H9 (cell line): ENCODE results near the gene OR2H1. TPM values are rescaled to one million over a fixed set of nuclear protein-coding genes. Genes with fewer than 3 reads are reported as not detected.

Experiments
- DNase-seq: peaks from one replicate; pipeline ENCODE4 v3.0.0-alpha.2; 2017
- H2AFZ ChIP-seq: one replicate; pipeline ENCODE4 v1.6.1; 2013; ENCODE audit warnings: mild to moderate bottlenecking, low read length, control low read depth, moderate library complexity
- H2AK5ac ChIP-seq: 2 replicates; pipeline ENCODE4 v1.6.1; 2013; ENCODE audit warnings: low read length, control low read depth, mixed read lengths; ENCODE audit not compliant: insufficient read length
- H2BK120ac ChIP-seq: one replicate; pipeline ENCODE4 v1.6.1; 2013; ENCODE audit warnings: low read depth, mild to moderate bottlenecking, low read length, control low read depth, inconsistent platforms; ENCODE audit not compliant: poor library complexity, severe bottlenecking
- H2BK12ac ChIP-seq: 2 replicates; pipeline ENCODE4 v1.6.1; 2013; ENCODE audit warnings: low read length, control low read depth, mixed read lengths, low read depth; ENCODE audit not compliant: insufficient read length
- H2BK15ac ChIP-seq: 2 replicates; pipeline ENCODE4 v1.6.1; 2013; ENCODE audit warnings: low read depth, low read length, control low read depth
- H2BK20ac ChIP-seq: one replicate; pipeline ENCODE4 v1.6.1; 2013; ENCODE audit warnings: low read depth, mild to moderate bottlenecking, low read length, control low read depth, inconsistent platforms; ENCODE audit not compliant: poor library complexity, severe bottlenecking
- H2BK5ac ChIP-seq: 2 replicates; pipeline ENCODE4 v1.6.1; 2013; ENCODE audit warnings: low read length, control low read depth, mixed read lengths; ENCODE audit not compliant: insufficient read length
- H3K14ac ChIP-seq: 2 replicates; pipeline ENCODE4 v1.6.1; 2013; ENCODE audit warnings: low read length, control low read depth; ENCODE audit not compliant: insufficient read depth
- H3K18ac ChIP-seq: 2 replicates; pipeline ENCODE4 v1.6.1; 2013; ENCODE audit warnings: low read depth, mild to moderate bottlenecking, mixed read lengths, low read length, control low read depth; ENCODE audit not compliant: insufficient read length
- H3K23ac ChIP-seq: 2 replicates; pipeline ENCODE4 v1.6.1; 2013; ENCODE audit warnings: low read length, control low read depth, mixed read lengths, low read depth; ENCODE audit not compliant: insufficient read length
- H3K23me2 ChIP-seq: 2 replicates; pipeline ENCODE4 v1.6.1; 2013; ENCODE audit warnings: low read depth, mild to moderate bottlenecking, mixed read lengths, low read length, control low read depth; ENCODE audit not compliant: insufficient read length, poor library complexity, severe bottlenecking
- H3K27ac ChIP-seq: 2 replicates; pipeline ENCODE4 v1.5.1; 2013; ENCODE audit warnings: low read length, control low read depth, mixed read lengths, low read depth; ENCODE audit not compliant: insufficient read length
- H3K27me3 ChIP-seq: 2 replicates; pipeline ENCODE4 v1.6.1; 2013; ENCODE audit warnings: low read length, control low read depth, inconsistent platforms; ENCODE audit not compliant: insufficient read depth
- H3K4ac ChIP-seq: 2 replicates; pipeline ENCODE4 v1.6.1; 2013; ENCODE audit warnings: low read depth, mild to moderate bottlenecking, control low read depth, inconsistent platforms, low read length, moderate library complexity
- H3K4me1 ChIP-seq: 2 replicates; pipeline ENCODE4 v1.6.1; 2013; ENCODE audit warnings: low read length, control low read depth, inconsistent platforms; ENCODE audit not compliant: insufficient read depth
- H3K4me2 ChIP-seq: 2 replicates; pipeline ENCODE4 v1.6.1; 2013; ENCODE audit warnings: low read length, control low read depth, mixed read lengths; ENCODE audit not compliant: insufficient read length, insufficient read depth
- H3K56ac ChIP-seq: 2 replicates; pipeline ENCODE4 v1.6.1; 2013; ENCODE audit warnings: low read depth, mild to moderate bottlenecking, mixed read lengths, low read length, control low read depth; ENCODE audit not compliant: insufficient read length
- H3K79me1 ChIP-seq: 2 replicates; pipeline ENCODE4 v1.6.1; 2013; ENCODE audit warnings: low read depth, mild to moderate bottlenecking, moderate library complexity, low read length, control low read depth, inconsistent platforms; ENCODE audit not compliant: insufficient read depth, poor library complexity, severe bottlenecking
- H3K79me2 ChIP-seq: 2 replicates; pipeline ENCODE4 v1.6.1; 2013; ENCODE audit warnings: low read length, control low read depth, inconsistent platforms; ENCODE audit not compliant: insufficient read depth
- H3K9ac ChIP-seq: 2 replicates; pipeline ENCODE4 v1.6.1; 2013; ENCODE audit warnings: low read length, control low read depth, mixed read lengths; ENCODE audit not compliant: insufficient read length; ENCODE audit errors: extremely low read depth
- H3K9me3 ChIP-seq: one replicate; pipeline ENCODE4 v1.6.1; 2013; ENCODE audit warnings: low read depth, low read length, inconsistent platforms; ENCODE audit not compliant: control insufficient read depth
- H3T11ph ChIP-seq: one replicate; pipeline ENCODE4 v1.6.1; 2013; ENCODE audit warnings: mild to moderate bottlenecking, low read length, control low read depth, inconsistent platforms
- H4K20me1 ChIP-seq: one replicate; pipeline ENCODE4 v1.6.1; 2013; ENCODE audit not compliant: control insufficient read depth, insufficient read length, insufficient read depth
- H4K5ac ChIP-seq: 2 replicates; pipeline ENCODE4 v1.6.1; 2013; ENCODE audit warnings: low read depth, mild to moderate bottlenecking, mixed read lengths, low read length, control low read depth; ENCODE audit not compliant: insufficient read length
- H4K8ac ChIP-seq: replicated peaks from 2 replicates; pipeline ENCODE4 v1.6.1; 2013; ENCODE audit warnings: low read length, control low read depth, mixed read lengths, low read depth; ENCODE audit not compliant: insufficient read length
- H4K91ac ChIP-seq: 2 replicates; pipeline ENCODE4 v1.6.1; 2013; ENCODE audit warnings: low read depth, mild to moderate bottlenecking, moderate library complexity, mixed read lengths, low read length, control low read depth; ENCODE audit not compliant: insufficient read length
- H3K27ac Mint-ChIP-seq, 3 experiments: 2 replicates in 2 of 3; 3 replicates in 1 of 3; pipeline ENCODE4 v1.8.0; 2020 to 2021; ENCODE audit warnings: mixed read lengths in 3 of 3, mild to moderate bottlenecking in 1 of 3, moderate library complexity in 1 of 3
- H3K27me3 Mint-ChIP-seq: 2 replicates; pipeline ENCODE4 v1.8.0; 2021; ENCODE audit warnings: low read depth, mild to moderate bottlenecking, moderate library complexity, mixed read lengths
- H3K36me3 Mint-ChIP-seq, 3 experiments: 2 replicates in 2 of 3; 3 replicates in 1 of 3; pipeline ENCODE4 v1.8.0; 2020 to 2021; ENCODE audit warnings: low read depth in 3 of 3, mixed read lengths in 3 of 3; ENCODE audit not compliant: insufficient read depth in 1 of 3
- H3K4me1 Mint-ChIP-seq, 2 experiments: 2 replicates each; pipeline ENCODE4 v1.8.0; 2020; ENCODE audit warnings: mixed read lengths in 2 of 2
- H3K4me3 Mint-ChIP-seq, 2 experiments: 2 replicates in 1 of 2; 3 replicates in 1 of 2; pipeline ENCODE4 v1.8.0; 2020 to 2021; ENCODE audit warnings: mild to moderate bottlenecking in 2 of 2, mixed read lengths in 2 of 2, moderate library complexity in 1 of 2
- H3K9me3 Mint-ChIP-seq, 2 experiments: 2 replicates in 1 of 2; 3 replicates in 1 of 2; pipeline ENCODE4 v1.8.0; 2020; ENCODE audit warnings: mild to moderate bottlenecking in 2 of 2, mixed read lengths in 2 of 2, moderate library complexity in 1 of 2
- WGBS: extraction: QIAGEN DNeasy Blood & Tissue Kit; methylation state at CpG from one replicate; pipeline ENCODE4 v1.1.7; 2013; ENCODE audit warnings: missing lambda C conversion rate, low lambda C conversion rate, mixed read lengths; ENCODE audit not compliant: insufficient read length; ENCODE audit errors: extremely low coverage; 5-methylcytosine and 5-hydroxymethylcytosine counted together
- total RNA-seq: library from RNA; stranded (reverse); gene quantifications from 2 replicates; pipeline ENCODE4 v1.2.1, GENCODE V29; 2021
- TF ChIP-seq, protein P1 (sequence below): fragments of 200-600 bp; sonication (generic); conservative IDR thresholded peaks from 3 replicates; pipeline ENCODE4 v1.8.0; 2021; ENCODE audit warnings: antibody characterized with exemption, mild to moderate bottlenecking

Gene OR2H1
- total RNA-seq, 1 experiment from 2014 or later, result not detected

GRCh38 chr6:29499704-29500103 is 42.7 kb downstream of the OR2H1 start:
- Histone ChIP-seq H3K9me3 (no peaks in the 10 kb centered on the region), H3K4me2 (no peak overlapping the region), H4K91ac (no peak overlapping the region), H3K27me3 (no peaks in the 10 kb centered on the region), H2BK5ac (no peak overlapping the region), H4K5ac (no peak overlapping the region), H4K20me1 (no peaks in the 10 kb centered on the region), H3K56ac (no peak overlapping the region), H3K79me2 (no peaks in the 10 kb centered on the region), H3K23me2 (no peaks in the 10 kb centered on the region), H3K14ac (no peak overlapping the region), H3K9ac (no peak overlapping the region), H2BK120ac (no peak overlapping the region), H2BK12ac (no peak overlapping the region), H3T11ph (no peak overlapping the region), H3K27ac (no peak overlapping the region), H3K79me1 (no peaks in the 10 kb centered on the region), H2BK15ac (no peak overlapping the region), H2AFZ (no peak overlapping the region), H4K8ac (no peak overlapping the region), H3K18ac (no peak overlapping the region), H2BK20ac (no peak overlapping the region), H3K23ac (no peak overlapping the region), H3K4me1 (no peaks in the 10 kb centered on the region), H3K4ac (no peak overlapping the region), H2AK5ac (no peak overlapping the region)
- Mint-ChIP-seq H3K36me3 (no peaks in the 10 kb centered on the region), H3K4me1 (no peaks in the 10 kb centered on the region), H3K4me3 (no peak overlapping the region), H3K27ac (no peak overlapping the region), H3K9me3 (no peaks in the 10 kb centered on the region), H3K27me3 (peaks cover 3% of the 10 kb centered on the region; the same call in 1 of the 2 replicates)
- TF ChIP-seq, protein P1, sequence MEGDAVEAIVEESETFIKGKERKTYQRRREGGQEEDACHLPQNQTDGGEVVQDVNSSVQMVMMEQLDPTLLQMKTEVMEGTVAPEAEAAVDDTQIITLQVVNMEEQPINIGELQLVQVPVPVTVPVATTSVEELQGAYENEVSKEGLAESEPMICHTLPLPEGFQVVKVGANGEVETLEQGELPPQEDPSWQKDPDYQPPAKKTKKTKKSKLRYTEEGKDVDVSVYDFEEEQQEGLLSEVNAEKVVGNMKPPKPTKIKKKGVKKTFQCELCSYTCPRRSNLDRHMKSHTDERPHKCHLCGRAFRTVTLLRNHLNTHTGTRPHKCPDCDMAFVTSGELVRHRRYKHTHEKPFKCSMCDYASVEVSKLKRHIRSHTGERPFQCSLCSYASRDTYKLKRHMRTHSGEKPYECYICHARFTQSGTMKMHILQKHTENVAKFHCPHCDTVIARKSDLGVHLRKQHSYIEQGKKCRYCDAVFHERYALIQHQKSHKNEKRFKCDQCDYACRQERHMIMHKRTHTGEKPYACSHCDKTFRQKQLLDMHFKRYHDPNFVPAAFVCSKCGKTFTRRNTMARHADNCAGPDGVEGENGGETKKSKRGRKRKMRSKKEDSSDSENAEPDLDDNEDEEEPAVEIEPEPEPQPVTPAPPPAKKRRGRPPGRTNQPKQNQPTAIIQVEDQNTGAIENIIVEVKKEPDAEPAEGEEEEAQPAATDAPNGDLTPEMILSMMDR, result no peak
- no peak for DNase-seq
- no CpG with 5 or more reads among the region's 5 CpGs for WGBS
